Astrocyte (in vitro differentiated cells and primary cell): Measurements from ENCODE around the gene ZNF554. TPM values are rescaled to one million over a fixed set of nuclear protein-coding genes. Genes with fewer than 3 reads are reported as not detected.
A peak's percentile ranks its signal among the peaks of the same experiment; 100 is the strongest.
"Not testable (repeated sequence)": the region's sequence is repeated elsewhere in the genome, so short reads cannot be mapped to it uniquely, and the experiment has no call there.

Source experiments
- DNase-seq: peaks from one replicate; pipeline ENCODE4 v3.0.0-alpha.2; 2010; ENCODE audit warnings: low read depth
- FAIRE-seq: peaks from 2 replicates; lab custom pipeline; 2011; peaks lifted over from hg19 to GRCh38; lab: Jason Lieb, UNC
- H2AFZ ChIP-seq: 2 replicates; pipeline ENCODE4 v1.6.0; 2012; ENCODE audit warnings: low read depth, low read length, inconsistent platforms
- H3K27ac ChIP-seq: 2 replicates; pipeline ENCODE4 v1.5.1; 2011; ENCODE audit warnings: low read depth, low read length, inconsistent platforms
- H3K27me3 ChIP-seq: 2 replicates; pipeline ENCODE4 v1.6.0; 2011; ENCODE audit warnings: low read length, inconsistent platforms; ENCODE audit not compliant: insufficient read depth
- H3K36me3 ChIP-seq: 2 replicates; pipeline ENCODE4 v1.5.1; 2011; ENCODE audit warnings: low read length, inconsistent platforms; ENCODE audit not compliant: insufficient read depth
- H3K4me1 ChIP-seq: 2 replicates; pipeline ENCODE4 v1.5.1; 2011; ENCODE audit warnings: low read length, inconsistent platforms; ENCODE audit not compliant: insufficient read depth
- H3K4me2 ChIP-seq: 2 replicates; pipeline ENCODE4 v1.6.0; 2012; ENCODE audit warnings: low read length, inconsistent platforms
- H3K4me3 ChIP-seq: 2 replicates; pipeline ENCODE4 v1.5.1; 2011; ENCODE audit warnings: low read depth, mild to moderate bottlenecking, low read length, inconsistent platforms; ENCODE audit not compliant: insufficient read depth
- H3K79me2 ChIP-seq: 2 replicates; pipeline ENCODE4 v1.6.0; 2012; ENCODE audit warnings: mild to moderate bottlenecking, low read length, inconsistent platforms; ENCODE audit not compliant: insufficient read depth
- H3K9ac ChIP-seq: 2 replicates; pipeline ENCODE4 v1.6.0; 2012; ENCODE audit warnings: mild to moderate bottlenecking, low read length, inconsistent platforms
- H3K9me3 ChIP-seq: 2 replicates; pipeline ENCODE4 v1.5.1; 2012; ENCODE audit warnings: low read depth, mild to moderate bottlenecking, low read length, inconsistent platforms; ENCODE audit not compliant: insufficient read depth
- H4K20me1 ChIP-seq: 2 replicates; pipeline ENCODE4 v1.6.0; 2012; ENCODE audit warnings: low read length, inconsistent platforms; ENCODE audit not compliant: insufficient read depth
- H3K27ac Mint-ChIP-seq: one replicate; pipeline ENCODE4 v1.8.0; 2021; ENCODE audit warnings: mild to moderate bottlenecking, mixed read lengths; ENCODE audit not compliant: unreplicated experiment
- H3K27me3 Mint-ChIP-seq: one replicate; pipeline ENCODE4 v1.8.0; 2021; ENCODE audit warnings: low read depth, mixed read lengths; ENCODE audit not compliant: unreplicated experiment
- H3K36me3 Mint-ChIP-seq: one replicate; pipeline ENCODE4 v1.8.0; 2021; ENCODE audit warnings: low read depth, mixed read lengths; ENCODE audit not compliant: unreplicated experiment
- H3K4me1 Mint-ChIP-seq: one replicate; pipeline ENCODE4 v1.8.0; 2021; ENCODE audit warnings: low read depth, mixed read lengths; ENCODE audit not compliant: unreplicated experiment
- H3K4me3 Mint-ChIP-seq: one replicate; pipeline ENCODE4 v1.8.0; 2021; ENCODE audit warnings: mild to moderate bottlenecking, moderate library complexity, mixed read lengths; ENCODE audit not compliant: unreplicated experiment
- H3K9me3 Mint-ChIP-seq: one replicate; pipeline ENCODE4 v1.8.0; 2021; ENCODE audit warnings: mild to moderate bottlenecking, mixed read lengths; ENCODE audit not compliant: unreplicated experiment
- EZH2 ChIP-seq: IDR thresholded peaks from 2 replicates; pipeline ENCODE4 v1.6.1; 2012; ENCODE audit warnings: mild to moderate bottlenecking, low read length, inconsistent platforms; ENCODE audit not compliant: insufficient read depth
- total RNA-seq: library from RNA; stranded (reverse); gene quantifications from 2 replicates; pipeline ENCODE4 v1.2.1, GENCODE V29; 2021
- TF ChIP-seq, protein P1 (sequence below): IDR thresholded peaks from 2 replicates; pipeline ENCODE4 v1.5.1; 2011; ENCODE audit warnings: low read depth, mild to moderate bottlenecking, inconsistent platforms, low read length, moderate library complexity; ENCODE audit not compliant: insufficient read depth

ZNF554 gene
- total RNA-seq, 1 donor from 2014 or later = 3.1 TPM

DNA sequence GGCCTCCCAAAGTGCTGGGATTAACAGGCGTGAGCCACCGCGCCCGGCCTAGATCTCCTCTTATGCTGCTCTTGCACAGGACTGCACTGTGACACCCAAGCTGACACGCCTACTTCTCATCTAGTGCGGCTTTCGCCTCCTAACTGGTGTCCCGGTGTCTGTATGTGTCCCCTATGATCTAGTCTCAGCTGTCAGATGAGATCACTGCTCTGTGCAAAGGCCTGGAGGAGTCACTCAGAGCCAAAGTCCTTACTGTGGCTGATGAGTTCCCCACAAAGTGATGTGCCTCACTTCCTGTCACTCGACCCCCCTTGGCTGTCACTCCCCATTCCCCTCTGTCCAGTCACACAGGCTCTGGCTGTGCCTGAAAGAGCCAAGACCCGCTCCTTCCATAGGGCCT lies 50.0 kb downstream of the ZNF554 start:
- no peak for FAIRE-seq
- Histone ChIP-seq H3K4me3 (no peak overlapping the region), H3K9ac (no peak overlapping the region), H4K20me1 (no peaks in the 10 kb centered on the region), H3K9me3 (no peaks in the 10 kb centered on the region), H3K27ac (no peak overlapping the region), H3K4me1 (no peaks in the 10 kb centered on the region), H3K4me2 (no peak overlapping the region), H3K79me2 (no peaks in the 10 kb centered on the region), H2AFZ (no peak overlapping the region), H3K27me3 (no peaks in the 10 kb centered on the region), H3K36me3 (no peaks in the 10 kb centered on the region)
- no peak for DNase-seq
- Mint-ChIP-seq H3K27me3 (peaks cover 5% of the 10 kb centered on the region), H3K27ac (no peak overlapping the region), H3K9me3 (peaks cover 20% of the 10 kb centered on the region), H3K4me1 (no peaks in the 10 kb centered on the region), H3K36me3 (no peaks in the 10 kb centered on the region), H3K4me3 (no peak overlapping the region)
- TF ChIP-seq, protein P1, sequence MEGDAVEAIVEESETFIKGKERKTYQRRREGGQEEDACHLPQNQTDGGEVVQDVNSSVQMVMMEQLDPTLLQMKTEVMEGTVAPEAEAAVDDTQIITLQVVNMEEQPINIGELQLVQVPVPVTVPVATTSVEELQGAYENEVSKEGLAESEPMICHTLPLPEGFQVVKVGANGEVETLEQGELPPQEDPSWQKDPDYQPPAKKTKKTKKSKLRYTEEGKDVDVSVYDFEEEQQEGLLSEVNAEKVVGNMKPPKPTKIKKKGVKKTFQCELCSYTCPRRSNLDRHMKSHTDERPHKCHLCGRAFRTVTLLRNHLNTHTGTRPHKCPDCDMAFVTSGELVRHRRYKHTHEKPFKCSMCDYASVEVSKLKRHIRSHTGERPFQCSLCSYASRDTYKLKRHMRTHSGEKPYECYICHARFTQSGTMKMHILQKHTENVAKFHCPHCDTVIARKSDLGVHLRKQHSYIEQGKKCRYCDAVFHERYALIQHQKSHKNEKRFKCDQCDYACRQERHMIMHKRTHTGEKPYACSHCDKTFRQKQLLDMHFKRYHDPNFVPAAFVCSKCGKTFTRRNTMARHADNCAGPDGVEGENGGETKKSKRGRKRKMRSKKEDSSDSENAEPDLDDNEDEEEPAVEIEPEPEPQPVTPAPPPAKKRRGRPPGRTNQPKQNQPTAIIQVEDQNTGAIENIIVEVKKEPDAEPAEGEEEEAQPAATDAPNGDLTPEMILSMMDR = no peak
- no peak for TF ChIP-seq EZH2

GRCh38 chr19:2872175-2872574 lies 52.5 kb downstream of the ZNF554 start:
- H3K9me3 ChIP-seq = not testable (repeated sequence)

GRCh38 chr19:2877398-2878331 lies 58.0 kb downstream of the ZNF554 start:
- H3K4me3 ChIP-seq = no peak overlapping the region
- H3K27ac Mint-ChIP-seq = peak overlapping the region; percentile 12
- TF ChIP-seq, protein P1 = no peak
- TF ChIP-seq EZH2 = no peak
- FAIRE-seq (no peak), DNase-seq (no peak)
- H2AFZ ChIP-seq = no peak overlapping the region
- H3K4me1 ChIP-seq = no peaks in the 10 kb centered on the region
- no peaks in the 10 kb centered on the region for H3K27me3 Mint-ChIP-seq
- H3K4me1 Mint-ChIP-seq = no peaks in the 10 kb centered on the region
- peaks cover 1% of the 10 kb centered on the region for H3K36me3 Mint-ChIP-seq
- H4K20me1 ChIP-seq = no peaks in the 10 kb centered on the region
- H3K4me3 Mint-ChIP-seq = no peak overlapping the region
- no peak overlapping the region for H3K27ac ChIP-seq
- no peak overlapping the region for H3K4me2 ChIP-seq
- peaks cover 13% of the 10 kb centered on the region for H3K9me3 ChIP-seq
- H3K9ac ChIP-seq = no peak overlapping the region
- H3K79me2 ChIP-seq = no peaks in the 10 kb centered on the region
- H3K36me3 ChIP-seq = no peaks in the 10 kb centered on the region
- no peaks in the 10 kb centered on the region for H3K27me3 ChIP-seq
- peaks cover 27% of the 10 kb centered on the region for H3K9me3 Mint-ChIP-seq

More at GRCh38 chr19:2872175-2872574, 52.5 kb downstream of the ZNF554 start:
- DNase-seq, H4K20me1 ChIP-seq, H3K27me3 ChIP-seq, H3K27ac Mint-ChIP-seq, H3K4me1 ChIP-seq, H3K79me2 ChIP-seq, H3K27ac ChIP-seq, H3K36me3 Mint-ChIP-seq, H3K9ac ChIP-seq, H3K4me2 ChIP-seq, FAIRE-seq, H2AFZ ChIP-seq, H3K4me1 Mint-ChIP-seq, H3K4me3 ChIP-seq, H3K36me3 ChIP-seq, H3K27me3 Mint-ChIP-seq, H3K4me3 Mint-ChIP-seq: not testable (repeated sequence)
- H3K9me3 Mint-ChIP-seq = peaks cover 22% of the 10 kb centered on the region
